NOMO-1 treated with DMSO at 0.1 percent for 48 hours (cell line): ENCODE data around the gene RUNX2.
"Not testable (repeated sequence)": the region's sequence is repeated elsewhere in the genome, so short reads cannot be mapped to it uniquely, and the experiment has no call there.

Experiments used
- DNase-seq: peaks from one replicate; lab custom pipeline; 2025; ENCODE audit not compliant: unreplicated experiment; lab: John Stamatoyannopoulos, UW

RUNX2 gene

DNA sequence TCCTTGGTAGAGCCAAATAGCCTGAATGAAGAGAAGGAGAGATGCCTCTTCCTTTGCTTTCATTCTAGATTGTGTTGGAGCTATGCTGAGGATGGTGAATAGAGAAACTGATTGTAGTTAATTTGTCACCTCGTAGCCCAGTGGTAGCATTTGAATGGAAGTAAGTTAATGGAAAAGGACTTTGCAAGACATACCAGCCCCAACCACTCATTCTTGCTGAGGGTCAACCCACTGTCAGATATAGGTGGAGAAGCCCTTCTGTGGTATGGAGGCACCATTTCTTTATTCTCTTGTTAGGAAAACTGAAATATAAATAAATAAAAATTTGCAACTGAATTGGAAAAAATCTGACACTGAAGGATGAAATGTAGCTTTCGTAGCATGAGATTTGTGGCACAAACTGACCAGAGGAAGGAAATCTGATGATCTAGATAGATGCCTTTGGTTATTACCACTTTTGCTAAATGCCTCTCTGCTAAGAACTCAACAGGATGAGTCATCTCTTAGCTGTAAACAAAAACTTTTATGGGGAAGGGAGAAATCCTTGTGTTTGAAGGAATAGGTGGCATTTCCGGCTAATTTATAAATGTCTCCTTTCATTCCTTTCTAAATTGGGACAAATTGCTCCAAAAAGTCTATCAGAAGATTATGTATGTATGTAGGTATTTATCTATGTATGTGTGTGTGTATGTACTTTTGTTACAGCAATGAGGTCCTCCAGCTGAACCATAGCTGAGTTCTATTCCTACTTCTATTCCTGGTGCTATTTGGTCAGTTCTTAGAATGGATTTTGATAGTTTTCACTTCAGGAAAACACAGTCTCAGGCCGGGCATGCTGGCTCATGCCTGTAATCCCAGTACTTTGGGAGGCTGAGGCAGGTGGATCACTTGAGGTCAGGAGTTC is 126.1 kb downstream of the RUNX2 start:
- no peak for DNase-seq

DNA sequence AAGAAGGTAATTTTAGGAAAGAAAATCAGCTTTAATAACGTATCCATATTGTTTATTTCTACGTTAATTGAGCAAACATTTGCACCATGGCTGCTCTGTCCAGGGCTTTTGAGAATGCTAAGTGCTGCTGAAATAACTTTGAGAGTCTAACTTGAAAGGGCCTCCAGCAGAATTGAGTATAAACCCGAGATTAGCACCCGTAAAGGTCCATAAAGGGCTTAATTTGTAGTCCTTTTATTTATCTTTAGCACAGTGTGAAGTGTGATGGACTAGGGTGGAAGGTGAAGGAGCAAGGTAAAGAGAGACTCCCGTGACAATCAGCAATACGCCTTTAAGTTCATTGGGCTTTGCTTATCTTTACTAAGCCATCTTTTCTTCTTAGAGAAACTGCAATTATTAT is 127.3 kb downstream of the RUNX2 start:
- DNase-seq = no peak

DNA sequence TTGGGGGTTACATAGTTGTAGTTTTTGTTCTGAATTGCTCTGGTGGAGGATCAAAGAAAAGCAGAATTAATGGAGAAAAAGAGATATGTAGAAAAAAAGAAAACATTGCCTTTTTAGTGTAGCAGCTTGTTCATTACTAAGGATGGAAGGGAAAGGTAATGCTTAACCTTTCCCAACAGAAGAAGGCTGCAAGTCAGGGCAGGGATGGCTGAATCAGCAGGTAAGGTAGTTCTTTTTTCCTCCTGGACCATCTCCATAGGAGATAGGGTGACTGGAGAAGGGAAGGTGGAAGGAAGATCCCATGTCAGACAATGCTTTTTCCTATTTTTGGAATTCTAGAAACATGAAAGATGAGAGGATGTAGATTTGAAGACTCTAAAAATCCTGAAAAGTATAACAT is 129.0 kb downstream of the RUNX2 start:
- no peak for DNase-seq

DNA sequence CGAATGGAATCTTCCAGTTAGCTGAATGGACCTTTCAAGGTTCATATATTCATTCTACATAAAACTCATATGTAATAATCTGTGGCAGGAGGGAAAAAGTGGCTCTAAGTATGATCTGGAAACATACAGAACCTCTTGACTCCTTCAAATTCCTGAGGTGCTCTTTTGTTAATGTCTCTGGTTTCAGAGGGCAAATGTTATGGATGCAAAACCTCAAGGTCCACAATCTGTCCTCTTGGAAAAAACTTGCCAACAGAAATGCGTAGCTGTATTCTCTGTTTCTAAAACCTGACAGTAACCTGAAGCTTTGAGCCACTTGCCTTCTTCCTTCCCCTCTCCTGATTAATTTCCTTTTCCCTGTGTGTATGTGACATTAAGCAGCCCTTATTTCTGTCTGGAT is 130.5 kb downstream of the RUNX2 start:
- DNase-seq = no peak

DNA sequence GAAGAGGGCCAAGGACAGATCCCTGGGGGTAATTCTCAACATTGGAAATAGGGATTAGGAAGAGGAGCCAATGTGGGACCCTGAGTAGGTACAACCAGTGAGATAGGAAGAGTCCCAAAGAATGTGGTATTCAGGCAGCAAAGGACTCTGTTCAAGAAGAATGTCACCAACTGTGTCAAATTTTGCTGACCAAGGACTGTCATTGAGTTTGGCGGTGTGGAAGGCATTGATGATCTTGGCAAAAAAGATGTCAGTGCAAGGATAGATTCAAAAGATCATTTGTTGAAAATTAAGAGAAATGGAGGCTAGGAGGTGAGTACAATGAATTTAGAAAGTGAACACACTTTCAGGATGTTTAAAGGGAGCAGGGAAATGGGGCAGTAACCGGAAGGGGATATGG is 132.0 kb downstream of the RUNX2 start:
- DNase-seq = no peak

DNA sequence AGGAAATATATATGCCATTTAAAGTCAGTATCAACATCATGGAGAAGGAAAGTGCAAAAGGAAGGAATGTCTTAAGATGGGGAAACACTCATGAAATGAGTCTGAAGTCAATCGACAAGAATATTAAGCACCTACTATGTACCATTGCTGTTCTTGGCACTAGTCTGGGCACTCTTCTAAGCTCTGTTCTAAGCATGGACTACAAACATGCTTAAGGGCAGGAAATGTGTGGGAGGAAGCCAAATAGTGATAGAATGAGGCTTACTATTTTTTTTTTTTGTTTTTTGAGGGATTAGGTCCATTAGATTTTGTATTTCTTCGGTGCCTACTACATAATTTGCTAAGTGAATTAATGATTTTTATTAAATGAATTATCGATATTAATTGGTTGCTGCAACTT is 133.4 kb downstream of the RUNX2 start:
- DNase-seq = no peak

DNA sequence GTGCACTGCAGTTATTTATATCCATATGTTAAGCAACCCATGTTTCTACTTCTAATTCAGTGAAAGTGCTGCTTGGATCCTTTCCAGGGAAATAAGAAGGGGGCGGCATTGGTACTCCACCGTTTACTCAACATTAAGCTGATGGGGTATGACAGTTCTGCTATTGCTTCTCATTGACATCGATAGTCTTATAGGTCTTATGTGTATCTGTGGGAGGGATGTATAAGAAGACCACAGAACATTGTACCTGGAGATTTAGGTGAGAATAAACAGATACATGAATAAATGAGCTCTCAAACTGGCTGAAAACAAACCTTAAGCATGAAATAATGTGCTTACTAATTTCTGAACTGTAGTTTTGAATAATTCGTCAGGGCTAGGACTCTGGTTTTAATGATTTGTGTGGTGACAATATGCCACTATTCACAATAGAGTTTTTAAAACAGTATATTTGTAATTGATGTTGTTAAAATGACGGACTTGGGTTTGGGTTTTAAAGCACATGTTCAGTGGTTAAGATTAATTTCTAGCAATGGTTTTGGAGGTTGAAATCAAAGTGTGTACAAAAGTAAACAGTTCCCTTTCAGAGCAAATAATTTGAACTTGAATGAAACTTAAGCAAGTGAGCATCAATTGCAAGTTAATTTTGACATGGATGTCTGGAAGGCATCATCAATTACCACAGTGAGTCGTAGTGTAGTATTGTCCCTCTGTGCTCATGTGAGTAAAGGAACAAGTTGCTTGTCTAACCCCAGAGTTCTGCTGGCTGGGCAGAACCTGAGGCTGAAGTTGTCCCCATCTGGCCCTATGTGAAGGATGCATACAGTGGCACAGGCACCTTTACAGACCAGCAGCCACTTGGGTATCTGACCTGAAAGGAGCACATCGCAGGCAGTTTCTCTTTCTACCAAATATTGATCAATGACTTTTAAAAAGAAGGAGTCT is 134.3 kb downstream of the RUNX2 start:
- DNase-seq = no peak

DNA sequence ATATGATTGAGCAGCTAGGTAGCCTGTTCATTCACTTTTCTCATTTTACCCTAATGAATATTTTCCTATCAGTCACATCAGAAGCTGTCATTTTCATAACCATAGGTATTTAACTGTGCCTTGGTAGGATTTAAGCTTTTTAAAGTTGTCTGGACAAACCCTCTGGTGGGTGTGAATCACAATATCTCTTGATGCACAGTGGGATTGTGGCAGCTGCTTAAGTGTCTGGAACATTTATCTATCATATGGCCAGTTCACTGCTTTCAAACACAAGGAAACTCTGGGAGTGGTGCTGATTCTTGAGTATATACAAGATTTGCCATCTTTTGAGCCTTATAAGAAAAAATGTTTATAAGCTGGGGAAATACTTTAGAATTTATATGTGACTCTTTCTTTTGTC is 136.6 kb downstream of the RUNX2 start:
- DNase-seq = no peak

DNA sequence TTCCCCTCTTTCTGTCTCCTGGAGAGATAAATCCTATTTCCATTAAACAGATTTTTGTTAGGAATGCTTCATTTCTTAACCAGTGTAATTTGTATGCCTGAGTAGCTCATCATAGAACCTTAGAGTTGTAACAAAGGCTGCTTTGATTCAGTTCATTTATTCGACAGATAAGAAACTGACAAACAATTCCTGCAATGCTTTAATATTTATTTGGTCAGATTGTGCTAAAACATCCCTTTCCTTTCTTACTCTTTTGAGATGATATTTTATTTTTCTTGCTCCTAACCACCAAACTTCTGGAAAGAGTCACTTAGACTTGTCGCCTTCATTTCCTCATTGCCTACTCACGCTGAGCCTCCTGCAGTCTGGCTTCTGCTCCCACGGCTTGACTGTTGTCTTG is 138.6 kb downstream of the RUNX2 start:
- DNase-seq = no peak

DNA sequence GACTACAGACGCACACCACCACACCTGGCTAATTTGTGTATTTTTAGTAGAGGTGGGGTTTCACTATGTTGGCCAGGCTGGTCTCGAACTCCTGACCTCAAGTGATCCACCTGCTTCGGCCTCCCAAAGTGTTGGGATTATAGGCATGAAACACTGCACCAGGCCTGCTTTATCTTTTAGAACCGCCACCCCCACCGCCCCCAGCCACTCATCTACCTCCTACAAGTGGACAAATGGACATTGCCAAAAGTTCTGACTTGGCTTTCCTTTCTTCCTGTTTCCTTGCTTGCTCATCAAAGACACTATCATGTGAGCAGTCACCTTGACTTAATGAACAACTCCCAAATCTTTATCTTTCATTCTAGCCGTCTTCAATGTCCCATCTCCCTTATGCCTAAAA is 139.3 kb downstream of the RUNX2 start:
- DNase-seq = not testable (repeated sequence)

DNA sequence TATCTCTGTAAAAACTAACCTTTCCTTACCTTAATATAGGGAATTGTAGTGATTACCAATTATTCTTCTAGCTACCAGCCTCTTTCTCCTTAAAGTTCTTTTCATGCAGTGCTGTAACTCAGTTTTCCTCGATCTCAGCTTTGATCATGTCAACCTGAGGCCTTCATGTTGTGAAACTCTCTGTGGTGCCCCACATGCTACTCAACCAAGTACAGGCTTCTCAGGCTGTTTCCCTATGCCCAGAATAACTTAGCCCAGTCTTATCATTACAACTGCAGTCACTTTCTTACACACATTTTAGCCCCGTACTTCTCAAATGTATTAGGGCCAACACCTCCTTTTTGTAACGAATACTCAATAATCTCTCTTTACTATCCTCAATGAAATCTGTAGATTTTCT is 139.7 kb downstream of the RUNX2 start:
- DNase-seq = no peak

DNA sequence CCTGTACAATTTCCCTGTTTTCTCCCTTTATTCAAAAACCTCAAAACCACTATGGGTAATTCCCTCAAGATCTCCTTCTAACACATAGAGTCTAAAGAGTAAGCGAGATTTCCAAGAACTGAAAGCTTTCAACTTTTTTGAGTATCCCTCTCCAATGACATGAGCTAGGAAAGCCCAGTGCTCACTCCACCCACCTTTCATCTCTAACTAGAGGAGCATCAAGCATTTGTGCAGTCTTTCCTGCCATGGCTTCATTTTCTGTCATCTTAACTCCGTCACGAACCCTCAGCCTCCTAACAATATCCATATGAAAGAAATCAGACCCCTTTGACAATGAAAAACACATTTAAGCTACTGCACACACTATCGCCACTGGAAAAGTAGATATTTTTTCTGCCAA is 141.5 kb downstream of the RUNX2 start:
- no peak for DNase-seq

DNA sequence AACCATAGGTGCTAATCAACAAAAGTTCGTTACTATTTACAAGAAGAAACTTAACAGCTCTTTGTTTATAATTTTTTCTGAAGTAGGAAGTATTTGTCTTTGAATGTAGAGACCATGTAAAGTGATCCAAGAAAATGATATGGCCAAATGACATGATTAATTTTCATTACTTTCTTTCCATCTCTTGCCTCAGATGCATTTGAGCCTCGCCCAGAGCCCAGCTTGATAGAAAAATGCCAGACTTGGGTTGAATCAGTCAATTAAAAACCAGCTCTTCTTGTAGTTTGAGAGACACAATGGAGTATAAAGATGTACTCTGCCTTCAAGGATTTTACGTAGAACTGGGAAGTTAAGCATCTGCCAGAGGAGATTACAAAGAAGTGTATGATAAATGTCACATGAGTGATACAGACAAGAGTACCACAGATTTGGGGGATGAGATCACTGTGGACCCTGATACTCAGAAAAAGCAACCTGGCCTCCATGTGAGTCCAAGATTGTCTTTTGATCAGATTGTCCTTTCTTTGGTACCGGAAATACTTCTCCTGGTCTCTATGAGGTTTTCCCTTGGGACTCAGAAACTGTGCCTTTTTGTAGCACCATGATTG is 142.1 kb downstream of the RUNX2 start:
- DNase-seq = no peak

DNA sequence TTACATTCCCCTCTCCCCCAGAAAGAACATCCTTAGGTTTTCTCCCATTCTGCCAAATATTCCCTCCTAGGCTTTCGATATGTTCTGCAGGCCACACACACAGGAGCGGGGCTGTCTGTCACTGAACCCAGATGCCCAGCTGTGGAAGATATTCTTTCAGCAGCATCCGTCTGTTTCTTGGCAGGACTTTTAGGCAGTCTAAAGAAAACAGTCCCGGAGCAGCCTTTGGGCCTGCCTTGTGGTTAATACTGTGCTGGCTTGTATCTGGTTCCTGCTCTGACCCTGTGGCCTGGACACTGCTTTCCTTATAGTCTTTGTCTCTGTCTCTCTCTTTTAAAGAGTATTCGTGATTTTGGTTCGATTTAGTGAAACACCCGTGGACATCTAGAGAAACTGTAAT is 144.3 kb downstream of the RUNX2 start:
- DNase-seq = no peak

DNA sequence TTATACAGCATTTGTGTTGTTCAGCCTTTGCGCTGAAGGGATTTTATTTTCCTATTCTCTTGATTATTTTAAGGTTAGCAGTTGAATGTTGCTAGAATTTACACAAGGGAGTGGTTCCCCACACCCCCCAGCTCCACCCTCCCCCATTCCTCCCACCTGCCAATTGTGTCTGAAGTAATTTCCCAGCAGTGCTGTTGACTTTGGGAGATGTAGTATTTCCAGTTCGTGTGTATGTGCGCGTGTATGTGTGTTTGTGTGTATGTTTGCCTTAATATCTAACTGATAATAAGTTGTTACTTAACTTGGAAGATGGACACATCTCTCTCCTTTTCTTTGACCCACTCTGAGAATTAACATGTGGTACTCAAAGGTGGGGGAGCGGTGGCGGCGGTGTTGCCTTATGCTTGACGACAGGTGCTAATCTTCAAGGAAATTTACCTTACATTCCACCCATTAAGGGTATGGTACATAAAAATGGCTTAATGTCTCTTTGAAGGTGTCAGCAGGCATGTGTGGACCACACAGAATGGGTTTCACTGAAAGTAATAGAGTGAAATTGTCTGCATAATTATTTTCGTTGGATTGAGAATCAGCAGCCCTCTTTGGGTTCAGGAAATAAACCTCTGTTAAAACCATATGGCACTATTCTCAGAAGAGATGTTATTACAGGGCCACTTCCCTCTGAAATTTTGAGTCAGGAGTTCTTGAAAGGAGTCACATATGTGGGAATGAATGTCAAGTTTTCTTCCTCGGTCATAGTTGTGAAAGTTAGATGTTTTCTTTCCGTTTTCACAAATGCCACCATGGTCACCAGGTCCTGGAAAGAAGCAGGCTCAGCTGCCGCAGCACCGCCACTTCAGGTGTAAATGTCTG is 145.2 kb downstream of the RUNX2 start:
- no peak for DNase-seq

DNA sequence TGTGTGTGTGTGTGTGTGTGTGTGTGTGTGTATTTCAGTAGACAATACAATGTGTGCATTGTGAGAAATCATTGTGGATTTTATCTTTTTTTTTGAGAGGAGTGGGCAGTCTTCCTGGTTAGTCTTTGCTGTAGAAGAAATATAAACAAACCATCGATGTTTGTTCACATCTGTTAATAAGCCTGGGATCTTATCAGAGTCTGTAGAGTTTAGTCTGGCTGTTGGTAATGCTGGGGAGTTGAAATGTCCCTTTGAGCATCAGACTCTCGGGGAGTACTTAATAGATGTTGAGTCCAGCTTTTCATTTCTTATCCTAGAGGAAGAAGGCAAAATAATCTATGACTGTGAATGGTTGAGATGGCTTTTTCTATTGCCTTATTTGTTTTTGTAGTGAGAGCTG is 146.2 kb downstream of the RUNX2 start:
- DNase-seq = no peak

DNA sequence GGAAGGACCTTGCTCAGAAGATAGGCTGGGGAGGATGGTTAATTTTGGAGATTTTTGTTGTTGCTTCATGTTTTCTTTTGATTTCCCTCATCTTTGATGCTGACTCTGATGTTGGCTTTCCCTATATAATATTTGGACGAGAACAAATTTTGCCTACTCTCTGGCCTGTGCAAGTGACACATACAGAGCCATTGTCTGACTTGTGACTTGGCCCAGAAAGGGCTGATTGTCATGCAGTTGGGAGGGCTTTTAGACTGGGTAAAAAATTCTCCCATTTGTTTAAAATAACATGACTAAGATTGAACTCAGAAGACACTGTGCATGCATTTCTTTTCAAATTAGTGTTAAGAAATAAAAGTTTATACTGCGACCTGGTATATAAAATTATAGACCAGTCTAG is 148.2 kb downstream of the RUNX2 start:
- DNase-seq = no peak

DNA sequence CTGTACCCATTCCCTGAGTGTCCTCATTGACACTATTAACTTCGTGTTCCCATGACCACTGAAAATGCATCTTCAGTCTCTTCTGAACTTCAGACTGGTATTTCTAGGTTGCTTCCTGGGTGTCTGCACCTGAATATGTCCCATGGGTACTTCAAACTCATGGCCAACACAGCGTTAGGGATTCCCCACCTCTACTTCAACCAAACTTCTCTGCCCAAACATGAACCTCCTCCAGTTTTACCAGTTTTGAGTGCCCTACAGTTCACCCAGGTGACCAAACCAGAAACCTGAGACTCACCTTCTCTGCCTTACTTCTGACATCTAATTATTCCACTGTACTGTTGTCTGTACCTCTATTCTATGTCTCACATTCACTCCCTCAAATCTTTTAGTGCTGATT is 149.1 kb downstream of the RUNX2 start:
- no peak for DNase-seq

DNA sequence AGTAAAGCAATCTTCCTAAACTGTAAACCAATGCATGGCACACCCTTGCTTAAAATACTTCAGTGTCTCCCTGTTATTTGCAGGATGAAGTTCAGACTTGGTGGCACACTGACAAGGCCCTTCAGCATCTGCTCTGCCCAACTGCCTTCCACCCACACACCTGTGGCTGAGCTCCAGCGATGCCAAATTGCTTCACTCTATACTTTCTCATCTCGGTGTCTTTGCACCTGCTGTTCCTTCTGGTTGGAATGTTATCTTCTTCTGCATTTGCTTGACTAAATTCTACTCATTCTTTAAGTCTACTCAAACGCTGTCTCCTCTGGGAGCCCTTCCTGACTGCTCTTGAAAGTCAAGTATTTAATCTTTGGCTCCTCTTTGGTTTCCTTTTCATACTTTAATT is 149.7 kb downstream of the RUNX2 start:
- no peak for DNase-seq

DNA sequence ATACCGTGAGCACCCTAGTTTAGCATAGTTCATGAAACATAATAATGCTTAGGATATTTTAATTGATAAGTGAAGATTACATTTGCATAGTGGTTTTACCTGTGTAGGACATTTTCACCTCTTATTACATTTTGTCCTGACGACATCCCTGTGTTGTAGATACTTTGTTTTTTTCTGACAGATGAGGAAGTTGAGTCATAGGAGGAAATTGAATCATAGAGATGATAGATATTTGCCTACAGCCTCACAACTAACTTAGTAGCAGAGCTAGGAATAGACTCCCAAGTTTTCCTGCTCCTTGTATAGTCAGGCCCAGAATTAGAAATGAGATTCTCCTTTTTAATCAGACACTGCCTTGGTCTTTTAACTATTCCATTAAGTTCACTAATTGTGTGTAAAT is 150.1 kb downstream of the RUNX2 start:
- peak; percentile 65 for DNase-seq
